ENCODE results near the gene CSMD2. TPM values are rescaled to one million over a fixed set of nuclear protein-coding genes. Genes with fewer than 3 reads are reported as not detected.

Gene CSMD2
- total RNA-seq, 1 experiment from 2014 or later: 0.22 TPM

GRCh38 chr1:34049477-34049876, 115.6 kb downstream of the CSMD2 start:
- TF ChIP-seq MAX (IDR thresholded peaks at IDR 0.05): no peak
- TF ChIP-seq CEBPB (IDR thresholded peaks at IDR 0.05; ENCODE audit: low read depth): no peak
- TF ChIP-seq, protein P1, sequence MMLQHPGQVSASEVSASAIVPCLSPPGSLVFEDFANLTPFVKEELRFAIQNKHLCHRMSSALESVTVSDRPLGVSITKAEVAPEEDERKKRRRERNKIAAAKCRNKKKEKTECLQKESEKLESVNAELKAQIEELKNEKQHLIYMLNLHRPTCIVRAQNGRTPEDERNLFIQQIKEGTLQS (IDR thresholded peaks at IDR 0.05): no peak
- no peak for TF ChIP-seq YY1 (IDR thresholded peaks at IDR 0.05; ENCODE audit: extremely low read depth, insufficient replicate concordance, low read depth, low read length)
- no peak for TF ChIP-seq TCF7L2 (IDR thresholded peaks at IDR 0.05; ENCODE audit: borderline replicate concordance, extremely low read depth, insufficient read depth, insufficient read length)
- no peak for TF ChIP-seq FOSL1 (IDR thresholded peaks at IDR 0.05; ENCODE audit: low read depth)
- TF ChIP-seq RAD21 (IDR thresholded peaks at IDR 0.05; ENCODE audit: low read depth): no peak
- no peak for TF ChIP-seq CTCF (IDR thresholded peaks at IDR 0.05 in 2 of 3, conservative IDR thresholded peaks at IDR 0.05 in 1 of 3; ENCODE audit: borderline replicate concordance in 1 of 3, insufficient read depth in 1 of 3, low read depth in 2 of 3, low read length in 2 of 3)
- no peak for TF ChIP-seq CBX3 (IDR thresholded peaks at IDR 0.05; ENCODE audit: low read depth)
- no peak for TF ChIP-seq ELF1 (IDR thresholded peaks at IDR 0.05; ENCODE audit: borderline replicate concordance, low read depth)
- no peak for TF ChIP-seq ZNF274 (IDR thresholded peaks at IDR 0.05; ENCODE audit: low read depth, low read length)
- TF ChIP-seq ZFX (IDR thresholded peaks at IDR 0.05): no peak
- TF ChIP-seq ZBTB33 (IDR thresholded peaks at IDR 0.05; ENCODE audit: extremely low read depth, insufficient replicate concordance, low read length): no peak
- TF ChIP-seq SP1 (IDR thresholded peaks at IDR 0.05; ENCODE audit: low read depth): no peak
- no peak for TF ChIP-seq POLR2AphosphoS5 (IDR thresholded peaks at IDR 0.05; ENCODE audit: low read depth, low read length)
- no peak for TF ChIP-seq JUND (IDR thresholded peaks at IDR 0.05)
- no peak for TF ChIP-seq EZH2phosphoT487 (IDR thresholded peaks at IDR 0.05; ENCODE audit: borderline replicate concordance)
- no peak for TF ChIP-seq SRF (IDR thresholded peaks at IDR 0.05; ENCODE audit: low read depth)
- no peak for TF ChIP-seq EZH2 (IDR thresholded peaks at IDR 0.05)
- no peak for TF ChIP-seq SIN3A (IDR thresholded peaks at IDR 0.05; ENCODE audit: low read depth)
- ATAC-seq (no peak), DNase-seq (ENCODE audit: low read depth, low spot score) (no peak)
- no peaks in the 10 kb centered on the region for H3K36me3 ChIP-seq (ENCODE audit: control insufficient read depth in 1 of 2, insufficient read depth in 2 of 2, low read length in 2 of 2)
- H3K9me2 ChIP-seq (ENCODE audit: insufficient read depth): no peaks in the 10 kb centered on the region
- no peak overlapping the region for H3K9ac ChIP-seq (ENCODE audit: low read length)
- H3K4me2 ChIP-seq (ENCODE audit: low read length): no peak overlapping the region
- H3K79me2 ChIP-seq (ENCODE audit: insufficient read depth, low read length): no peaks in the 10 kb centered on the region
- intact Hi-C loops (cut with micrococcal nuclease): no loop called here
- peaks cover 24% of the 10 kb centered on the region; the same call in 1 of the 2 replicates for H3K27me3 ChIP-seq (ENCODE audit: insufficient read depth, low read length)
- H3K27ac ChIP-seq (ENCODE audit: low read depth, low read length): no peak overlapping the region
- no peak overlapping the region for H2AFZ ChIP-seq (ENCODE audit: low read depth, low read length, poor library complexity, severe bottlenecking)
- ChIA-PET RAD21 (ENCODE audit: low non-redundant PET in 1 of 2, low total read pairs in 2 of 2, uncharacterized antibody in 2 of 2, unreplicated experiment in 2 of 2) (no interaction called here), CTCF (no interaction called here), POLR2A (no interaction called here)
- H4K20me1 ChIP-seq (ENCODE audit: insufficient read depth): no peaks in the 10 kb centered on the region
- H3K9me3 ChIP-seq (ENCODE audit: control insufficient read depth in 1 of 2, insufficient read depth in 1 of 2, low read depth in 1 of 2, low read length in 2 of 2): no peaks in the 10 kb centered on the region; a peak in 1 of 4 replicates
- no peaks in the 10 kb centered on the region for H3K4me1 ChIP-seq (ENCODE audit: control insufficient read depth in 1 of 2, insufficient read depth in 2 of 2, low read length in 2 of 2)
- BruUV-seq (replicated peaks): no TSS peak
- H3K4me3 ChIP-seq (replicated peaks in 1 of 2; ENCODE audit: low read depth in 1 of 2, low read length in 2 of 2): no peak overlapping the region
